ENCODE measurements around the gene RRP15.

The RRP15 gene

DNA sequence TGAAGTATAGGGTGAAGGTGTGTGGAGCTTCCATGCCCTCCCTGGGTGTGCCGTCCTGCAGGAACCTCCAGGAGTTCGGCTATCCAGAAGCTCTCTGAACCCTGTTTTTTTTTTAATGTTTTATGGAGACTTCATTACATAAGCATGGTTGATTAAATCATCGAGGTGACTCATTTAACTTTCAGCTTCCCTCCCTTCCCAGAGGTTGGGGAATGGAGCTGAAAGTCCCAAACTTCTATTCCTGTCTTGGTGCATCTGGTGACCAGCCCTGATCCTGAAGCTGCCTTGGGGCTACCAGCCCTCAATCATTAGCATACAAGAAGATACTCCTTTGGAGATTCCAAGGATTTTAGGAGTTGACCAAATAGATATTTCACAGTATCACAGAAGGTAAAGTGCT is 9.5 kb downstream of the RRP15 start:
- no peak for DNase-seq (ENCODE audit: low read depth)
- TF ChIP-seq, protein P1, sequence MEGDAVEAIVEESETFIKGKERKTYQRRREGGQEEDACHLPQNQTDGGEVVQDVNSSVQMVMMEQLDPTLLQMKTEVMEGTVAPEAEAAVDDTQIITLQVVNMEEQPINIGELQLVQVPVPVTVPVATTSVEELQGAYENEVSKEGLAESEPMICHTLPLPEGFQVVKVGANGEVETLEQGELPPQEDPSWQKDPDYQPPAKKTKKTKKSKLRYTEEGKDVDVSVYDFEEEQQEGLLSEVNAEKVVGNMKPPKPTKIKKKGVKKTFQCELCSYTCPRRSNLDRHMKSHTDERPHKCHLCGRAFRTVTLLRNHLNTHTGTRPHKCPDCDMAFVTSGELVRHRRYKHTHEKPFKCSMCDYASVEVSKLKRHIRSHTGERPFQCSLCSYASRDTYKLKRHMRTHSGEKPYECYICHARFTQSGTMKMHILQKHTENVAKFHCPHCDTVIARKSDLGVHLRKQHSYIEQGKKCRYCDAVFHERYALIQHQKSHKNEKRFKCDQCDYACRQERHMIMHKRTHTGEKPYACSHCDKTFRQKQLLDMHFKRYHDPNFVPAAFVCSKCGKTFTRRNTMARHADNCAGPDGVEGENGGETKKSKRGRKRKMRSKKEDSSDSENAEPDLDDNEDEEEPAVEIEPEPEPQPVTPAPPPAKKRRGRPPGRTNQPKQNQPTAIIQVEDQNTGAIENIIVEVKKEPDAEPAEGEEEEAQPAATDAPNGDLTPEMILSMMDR (IDR thresholded peaks at IDR 0.05; ENCODE audit: low read length, missing control alignments), result no peak
- H3K4me3 ChIP-seq (replicated peaks; ENCODE audit: low read depth, low read length), result no peak overlapping the region

DNA sequence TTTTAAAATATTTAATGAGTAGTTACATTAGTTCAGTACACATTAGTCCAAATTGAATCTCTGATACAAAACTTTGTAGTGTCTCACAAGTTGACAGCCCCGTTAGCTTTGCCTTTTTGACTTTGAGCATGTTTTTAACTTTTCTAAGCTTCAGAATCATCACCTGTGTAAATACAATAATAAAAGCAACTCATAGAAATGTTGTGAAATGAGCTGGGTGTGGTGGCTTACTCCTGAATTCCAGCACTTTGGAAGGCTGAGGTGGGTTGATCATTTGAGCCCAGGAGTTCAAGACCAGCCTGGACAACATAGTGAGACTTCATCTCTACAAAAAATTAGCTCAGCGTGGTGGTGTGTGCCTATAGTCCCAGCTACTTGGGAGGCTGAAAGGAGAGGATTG is 11.1 kb downstream of the RRP15 start:
- TF ChIP-seq, protein P1 (IDR thresholded peaks at IDR 0.05; ENCODE audit: low read length, missing control alignments), result no peak
- no peak overlapping the region for H3K4me3 ChIP-seq (replicated peaks; ENCODE audit: low read depth, low read length)
- no peak for DNase-seq (ENCODE audit: low read depth)

DNA sequence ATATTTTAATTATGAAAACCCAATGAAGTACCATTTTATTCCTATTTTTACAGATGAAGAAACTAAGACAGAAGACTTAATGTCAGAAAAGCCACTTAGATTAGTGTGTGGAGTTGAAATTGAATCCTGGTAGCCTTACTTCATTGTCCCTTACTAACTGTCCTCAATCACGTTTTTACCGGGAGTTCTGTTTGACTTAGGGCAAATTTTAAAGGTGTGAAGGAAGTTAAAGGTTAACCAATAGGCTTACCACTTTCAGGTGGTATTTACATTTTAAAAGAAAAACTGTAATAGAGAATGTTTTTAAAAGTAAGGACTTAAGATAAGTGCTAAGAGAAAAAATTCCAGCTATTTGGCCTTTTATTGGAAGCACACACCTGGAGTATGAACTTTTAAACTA is 12.4 kb downstream of the RRP15 start:
- TF ChIP-seq, protein P1 (IDR thresholded peaks at IDR 0.05; ENCODE audit: low read length, missing control alignments), result no peak
- H3K4me3 ChIP-seq (replicated peaks; ENCODE audit: low read depth, low read length), result no peak overlapping the region
- no peak for DNase-seq (ENCODE audit: low read depth)

DNA sequence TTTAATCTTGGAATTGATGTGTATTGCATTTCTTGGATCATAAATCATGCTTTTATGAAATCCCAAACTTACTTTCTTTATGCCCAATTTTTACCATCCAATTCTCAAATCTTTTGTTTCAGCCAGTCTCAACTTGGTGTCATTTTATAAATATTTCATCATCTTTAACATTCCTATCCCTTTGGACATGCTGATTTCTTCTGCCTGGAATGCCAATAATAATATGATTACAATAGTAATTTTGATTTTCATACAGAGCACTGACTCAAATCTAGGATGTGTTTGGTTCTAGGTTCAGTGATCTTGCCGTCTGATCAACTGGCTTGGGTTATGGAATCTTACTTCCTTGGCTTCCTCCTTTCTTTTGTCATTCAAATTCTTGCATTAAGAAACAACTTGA is 12.8 kb downstream of the RRP15 start:
- TF ChIP-seq, protein P1 (IDR thresholded peaks at IDR 0.05; ENCODE audit: low read length, missing control alignments), result no peak
- DNase-seq (ENCODE audit: low read depth), result peak; percentile 30
- H3K4me3 ChIP-seq (replicated peaks; ENCODE audit: low read depth, low read length), result no peak overlapping the region

DNA sequence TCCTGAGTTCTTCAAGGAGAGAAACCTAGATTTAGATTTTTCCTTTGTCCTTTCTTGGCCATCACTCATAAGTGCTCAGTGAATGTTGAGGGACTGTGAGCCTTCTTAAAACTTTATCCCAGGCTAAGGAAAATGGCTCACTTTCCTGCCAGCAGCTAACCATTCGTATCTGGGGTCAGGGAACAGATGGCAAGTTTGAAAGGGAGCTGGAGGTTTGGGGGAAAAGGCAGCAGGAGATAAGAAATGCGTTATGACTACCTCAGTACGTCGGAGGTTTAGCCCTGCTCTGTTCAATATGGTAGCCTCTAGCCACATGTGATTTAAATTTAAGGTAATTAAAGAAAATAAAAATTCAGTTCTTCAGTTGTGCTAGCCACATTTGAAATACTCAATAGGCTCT is 13.3 kb downstream of the RRP15 start:
- no peak overlapping the region for H3K4me3 ChIP-seq (replicated peaks; ENCODE audit: low read depth, low read length)
- DNase-seq (ENCODE audit: low read depth), result no peak
- TF ChIP-seq, protein P1 (IDR thresholded peaks at IDR 0.05; ENCODE audit: low read length, missing control alignments), result no peak

DNA sequence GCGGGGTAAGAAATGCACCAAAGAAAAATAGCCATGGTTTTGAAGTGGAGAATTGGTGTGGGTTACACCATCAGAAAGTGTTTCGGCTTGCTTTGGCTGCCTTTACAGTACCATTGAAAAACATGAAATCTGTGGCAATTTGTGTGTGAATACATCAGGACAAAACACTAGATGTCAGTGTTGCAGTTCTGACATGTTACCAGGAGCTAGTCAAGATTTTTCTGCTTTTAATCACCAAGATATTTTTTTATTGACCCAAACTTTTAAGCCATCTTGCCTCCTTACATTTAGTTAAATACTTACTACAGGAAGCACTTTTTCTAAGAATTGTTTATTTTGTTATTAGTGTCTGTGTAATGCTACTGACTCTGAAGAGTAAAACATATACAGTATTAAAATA is 14.3 kb downstream of the RRP15 start:
- DNase-seq (ENCODE audit: low read depth), result peak; percentile 83
- H3K4me3 ChIP-seq (replicated peaks; ENCODE audit: low read depth, low read length), result no peak overlapping the region
- TF ChIP-seq, protein P1 (IDR thresholded peaks at IDR 0.05; ENCODE audit: low read length, missing control alignments), result peak; percentile 71

DNA sequence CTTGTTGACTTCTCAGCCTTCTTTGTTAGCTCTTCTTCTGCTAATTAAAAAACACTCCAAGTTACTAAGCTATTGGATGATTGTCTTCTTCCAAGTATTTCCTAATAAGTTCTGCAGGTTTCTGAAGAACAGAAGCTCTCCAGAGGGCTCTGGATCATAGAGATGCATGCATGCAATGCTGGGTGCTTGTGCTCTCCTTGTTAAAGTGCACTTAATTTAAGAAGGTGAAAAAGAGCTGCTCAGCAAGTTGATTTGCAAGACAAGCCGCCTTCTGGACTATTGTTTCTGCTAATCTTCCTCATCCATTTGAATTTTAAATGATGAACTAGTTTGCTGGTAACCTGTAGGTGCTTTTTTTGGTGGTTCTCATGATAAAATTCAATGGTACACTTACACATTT is 16.1 kb downstream of the RRP15 start:
- no peak overlapping the region for H3K4me3 ChIP-seq (replicated peaks; ENCODE audit: low read depth, low read length)
- TF ChIP-seq, protein P1 (IDR thresholded peaks at IDR 0.05; ENCODE audit: low read length, missing control alignments), result no peak
- no peak for DNase-seq (ENCODE audit: low read depth)
